GM12878 (cell line): ENCODE results near the gene PACS1. TPM values are rescaled to one million over a fixed set of nuclear protein-coding genes. Genes with fewer than 3 reads are reported as not detected.

Experiments
- ATAC-seq: fragments of 200-7000 bp; cut with Tn5 transposase; 3 replicates; pipeline ENCODE4 v1.9.1; 2020; ENCODE audit warnings: mild to moderate bottlenecking, moderate library complexity
- BruUV-seq: library from RNA; stranded (reverse); fragments of 400-500 nt; replicated peaks from 2 replicates; lab custom pipeline; 2021; lab: Mats Ljungman, UMichigan
- CTCF ChIA-PET: fragments of 300-600 bp; sonication (Branson Sonifier 250); formaldehyde crosslinking; extraction: SDS; loops from one replicate; lab custom pipeline; 2021; ENCODE audit warnings: inconsistent platforms; lab: Yijun Ruan, JAX
- POLR2A ChIA-PET: fragments of 350-600 bp; formaldehyde crosslinking; extraction: SDS; loops from one replicate; lab custom pipeline; 2021; ENCODE audit warnings: inconsistent platforms; lab: Charles Lee
- RAD21 ChIA-PET: fragments of 300-600 bp; sonication (Branson Sonifier 250); formaldehyde crosslinking; loops from one replicate; lab custom pipeline; 2023; ENCODE audit warnings: antibody characterized with exemption; ENCODE audit not compliant: unreplicated experiment; lab: Charles Lee
- SMC1A ChIA-PET: fragments of 300-600 bp; sonication (Branson Sonifier 250); formaldehyde crosslinking; loops from one replicate; lab custom pipeline; 2023; ENCODE audit not compliant: unreplicated experiment, uncharacterized antibody; lab: Charles Lee
- DNase-seq: peaks from one replicate; pipeline ENCODE4 v3.0.0-alpha.2; 2011; ENCODE audit warnings: low read depth, low spot score
- FAIRE-seq: peaks from 3 replicates; lab custom pipeline; 2011; peaks lifted over from hg19 to GRCh38; lab: Jason Lieb, UNC
- H2AFZ ChIP-seq: 2 replicates; pipeline ENCODE4 v1.6.0; 2011; ENCODE audit warnings: low read depth, low read length, control low read depth; ENCODE audit not compliant: control insufficient read depth
- H3K27ac ChIP-seq: 2 replicates; pipeline ENCODE4 v1.5.1; 2011; ENCODE audit warnings: control low read depth; ENCODE audit not compliant: control insufficient read depth, insufficient read depth
- H3K27me3 ChIP-seq, 2 experiments: replicated peaks in 1 of 2; 2 replicates each; pipeline versions ENCODE4 v1.6.0 to v1.6.1; 2011; ENCODE audit warnings: low read length in 1 of 2; ENCODE audit not compliant: control insufficient read depth in 2 of 2, insufficient read depth in 2 of 2
- H3K36me3 ChIP-seq, 2 experiments: 2 replicates each; pipeline ENCODE4 v1.5.1; 2011; ENCODE audit warnings: low read length in 1 of 2; ENCODE audit not compliant: control insufficient read depth in 2 of 2, insufficient read depth in 2 of 2
- H3K4me1 ChIP-seq: 2 replicates; pipeline ENCODE4 v1.6.1; 2011; ENCODE audit warnings: mild to moderate bottlenecking, low read length, moderate library complexity, mixed read lengths; ENCODE audit not compliant: control insufficient read depth, insufficient read depth
- H3K4me2 ChIP-seq: 2 replicates; pipeline ENCODE4 v1.6.0; 2011; ENCODE audit warnings: control low read depth; ENCODE audit not compliant: control insufficient read depth, insufficient read depth
- H3K4me3 ChIP-seq: fragments of 200-600 bp; sonication (generic); 2 replicates; pipeline ENCODE4 v1.5.1; 2016
- H3K79me2 ChIP-seq: 2 replicates; pipeline ENCODE4 v1.6.0; 2011; ENCODE audit warnings: low read length; ENCODE audit not compliant: control insufficient read depth, insufficient read depth
- H3K9ac ChIP-seq: 2 replicates; pipeline ENCODE4 v1.8.0; 2011; ENCODE audit warnings: low read length, control low read depth, mixed read lengths; ENCODE audit not compliant: control insufficient read depth, insufficient read depth
- H3K9me3 ChIP-seq: replicated peaks from 3 replicates; pipeline ENCODE4 v1.5.1; 2011; ENCODE audit warnings: mild to moderate bottlenecking, low read length; ENCODE audit not compliant: control insufficient read depth, insufficient read depth
- H4K20me1 ChIP-seq: 2 replicates; pipeline ENCODE4 v1.6.0; 2011; ENCODE audit not compliant: control insufficient read depth, insufficient read depth
- ATF7 ChIP-seq: fragments of 450-650 bp; IDR thresholded peaks from 2 replicates; pipeline ENCODE4 v1.6.1; 2016; ENCODE audit warnings: low read depth, mild to moderate bottlenecking
- CHD4 ChIP-seq: fragments of 200-600 bp; sonication (generic); IDR thresholded peaks from 2 replicates; pipeline ENCODE4 v1.6.1; 2016; ENCODE audit warnings: mild to moderate bottlenecking
- EED ChIP-seq: sonication (generic); IDR thresholded peaks from 2 replicates; pipeline ENCODE4 v1.6.1; 2016; ENCODE audit warnings: antibody characterized with exemption, low read depth
- EP300 ChIP-seq, 2 experiments: fragments of 150-350 bp in 1 of 2; IDR thresholded peaks; 2 replicates each; pipeline ENCODE4 v1.6.1; 2011 to 2012; ENCODE audit warnings: low read depth in 2 of 2, low read length in 2 of 2, borderline replicate concordance in 1 of 2, improper control_type of control experiment in 1 of 2, inconsistent platforms in 1 of 2; ENCODE audit not compliant: control insufficient read depth in 1 of 2
- IKZF2 ChIP-seq, 2 experiments: fragments of 450-650 bp; IDR thresholded peaks; 2 replicates each; pipeline ENCODE4 v1.6.1; 2017; ENCODE audit warnings: mild to moderate bottlenecking in 2 of 2, moderate library complexity in 2 of 2
- MTA2 ChIP-seq: fragments of 450-650 bp; IDR thresholded peaks from 2 replicates; pipeline ENCODE4 v1.6.1; 2016; ENCODE audit warnings: low read depth, mild to moderate bottlenecking, moderate library complexity
- MXI1 ChIP-seq: fragments of 150-350 bp; IDR thresholded peaks from 2 replicates; pipeline ENCODE4 v1.6.1; 2011; ENCODE audit warnings: low read depth, mild to moderate bottlenecking, inconsistent platforms, low read length, improper control_type of control experiment
- NRF1 ChIP-seq: conservative IDR thresholded peaks from 2 replicates; pipeline ENCODE4 v1.6.1; 2011; ENCODE audit warnings: mild to moderate bottlenecking, low read depth, low read length, improper control_type of control experiment
- SMARCA5 ChIP-seq: fragments of 450-650 bp; IDR thresholded peaks from 2 replicates; pipeline ENCODE4 v1.6.1; 2017; ENCODE audit warnings: mild to moderate bottlenecking
- TCF3 ChIP-seq: IDR thresholded peaks from 2 replicates; pipeline ENCODE4 v1.6.1; 2012; ENCODE audit warnings: low read depth, mild to moderate bottlenecking, low read length, borderline replicate concordance; ENCODE audit not compliant: insufficient read depth
- WRNIP1 ChIP-seq: IDR thresholded peaks from 2 replicates; pipeline ENCODE4 v1.6.1; 2011; ENCODE audit warnings: low read depth, low read length, improper control_type of control experiment, borderline replicate concordance
- ZNF24 ChIP-seq: fragments of 450-650 bp; IDR thresholded peaks from 2 replicates; pipeline ENCODE4 v1.6.1; 2017; ENCODE audit warnings: antibody characterized with exemption, mild to moderate bottlenecking
- WGBS: methylation state at CpG from one replicate; pipeline ENCODE4 v1.1.6; 2016; ENCODE audit warnings: low lambda C conversion rate; ENCODE audit not compliant: insufficient replicate concordance, insufficient coverage; ENCODE audit errors: missing lambda C conversion rate; 5-methylcytosine and 5-hydroxymethylcytosine counted together
- in situ Hi-C: fragments of 300-500 bp; cut with MboI; formaldehyde crosslinking; loops from 9 replicates; pipeline ENCODE4 v1.14.3; 2018; ENCODE audit warnings: mixed read lengths
- intact Hi-C: fragments of 100-400 bp; cut with micrococcal nuclease; formaldehyde crosslinking; loops from one replicate; pipeline ENCODE4 v1.14.2; 2022; ENCODE audit not compliant: unreplicated experiment
- polyA plus RNA-seq, 11 experiments: library from polyadenylated mRNA; depleted of rRNA in 4 of 11; unstranded in 6 of 11; stranded (reverse) in 5 of 11; fragments of >200 nt; fragmentation: Nextera tagmentation in 4 of 11; fragmentation: Illumina TruSeq in 1 of 11; extraction: Ambion mirVana in 4 of 11; extraction: Trizol in 1 of 11; gene quantifications; 1 replicate in 1 of 11; 2 replicates in 10 of 11; pipeline versions ENCODE4 v1.2.1 to v1.2.3, GENCODE V29; 2011 to 2016; ENCODE audit warnings: inconsistent platforms in 2 of 11, missing spikeins in 2 of 11, low read depth in 1 of 11
- total RNA-seq, 4 experiments: library from RNA; depleted of rRNA in 3 of 4; stranded (reverse); fragments of >200 nt in 3 of 4; fragmentation: Illumina TruSeq in 1 of 4; extraction: Trizol in 1 of 4; gene quantifications; 2 replicates each; pipeline versions ENCODE4 v1.2.1 to v1.2.3, GENCODE V29; 2013 to 2021
- TF ChIP-seq, protein P1 (sequence below): IDR thresholded peaks from 2 replicates; pipeline ENCODE4 v1.6.1; 2011; ENCODE audit warnings: borderline replicate concordance, low read depth, mild to moderate bottlenecking, moderate library complexity, low read length; ENCODE audit not compliant: insufficient read depth, poor library complexity, severe bottlenecking
- TF ChIP-seq, protein P2 (sequence below): fragments of 450-650 bp; IDR thresholded peaks from 2 replicates; pipeline ENCODE4 v1.6.1; 2017; ENCODE audit warnings: mild to moderate bottlenecking, low read depth, inconsistent platforms; ENCODE audit not compliant: poor library complexity, severe bottlenecking

PACS1 gene
- total and polyA plus RNA-seq, 10 of the 15 experiments (the other 5 are each of a cell fraction or from before 2014, with no cell fraction given) = 1.1 to 74.3 (median 17.9) TPM

DNA sequence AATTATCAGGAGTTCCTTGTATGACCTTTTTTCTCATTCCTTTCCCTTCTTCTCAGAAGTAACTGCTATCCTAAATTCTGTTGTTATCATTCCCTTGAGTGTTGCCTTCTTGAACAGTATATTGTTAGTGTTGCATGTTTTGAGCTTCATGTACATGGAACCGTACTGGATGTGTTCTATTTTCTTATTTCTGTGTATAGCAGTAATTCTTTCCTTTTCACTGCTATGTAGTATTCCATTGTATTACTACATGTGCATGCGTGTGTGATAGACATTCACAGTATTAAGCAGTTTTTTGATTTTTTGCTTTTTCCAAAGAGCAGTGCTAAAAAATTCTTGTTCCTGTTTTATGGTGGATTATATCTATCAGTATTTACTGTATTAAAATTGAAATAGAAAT, 108.1 kb downstream of the PACS1 start:
- intact Hi-C loops = no loop called here

DNA sequence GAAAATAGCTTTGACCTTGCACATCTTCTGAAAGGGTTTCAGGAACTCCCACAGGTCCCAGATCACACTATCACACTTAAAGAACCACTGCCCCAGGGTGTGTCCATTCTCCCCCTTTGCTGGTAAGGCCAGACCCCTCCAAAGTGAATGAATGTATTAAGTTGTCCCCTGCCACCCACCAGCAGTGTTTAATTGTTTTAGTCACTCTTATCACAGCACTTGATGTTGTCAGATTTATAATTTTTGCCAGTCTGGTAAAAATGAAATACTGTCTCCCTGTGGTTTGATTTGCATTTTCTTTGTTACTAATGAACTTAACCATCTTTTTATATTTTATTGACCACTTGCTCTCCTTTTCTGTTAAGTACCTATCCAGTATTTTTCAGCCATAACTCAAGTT, 108.8 kb downstream of the PACS1 start:
- H3K4me1 ChIP-seq = peaks cover 7% of the 10 kb centered on the region
- peaks cover 6% of the 10 kb centered on the region for H3K79me2 ChIP-seq
- in situ Hi-C loops = no loop called here
- intact Hi-C loops = no loop called here
- H3K4me3 ChIP-seq = no peak overlapping the region
- H3K27me3 ChIP-seq = no peaks in the 10 kb centered on the region
- ATAC-seq (peak; percentile 72), FAIRE-seq (no peak), DNase-seq (no peak)
- 0 out of 2 replicates have a peak overlapping the region, but pooled peaks have one; percentile 21 for H3K27ac ChIP-seq
- 0 out of 2 replicates have a peak overlapping the region, but pooled peaks have one; percentile 34 for H3K4me2 ChIP-seq
- ChIA-PET POLR2A (no interaction called here), SMC1A (interaction anchor here (0.5 to 2.0 kb wide), 9 partner anchors 8 to 64 kb away, joined by 3 to 9 read pairs (median 3); no protein-coding TSS in a partner anchor), RAD21 (interaction anchor here (1.0 to 2.3 kb wide), 6 partner anchors 15 to 111 kb away, joined by 3 to 8 read pairs (median 3); no protein-coding TSS in a partner anchor), CTCF (interaction anchor here (1.6 to 3.5 kb wide), 3 partner anchors 42 to 157 kb away, joined by 4 to 11 read pairs (median 5); no protein-coding TSS in a partner anchor)
- H3K36me3 ChIP-seq = no peaks in the 10 kb centered on the region; a peak in 1 of 4 replicates
- no peak overlapping the region for H3K9ac ChIP-seq
- H2AFZ ChIP-seq = no peak overlapping the region
- no TSS peak for BruUV-seq
- no peaks in the 10 kb centered on the region for H4K20me1 ChIP-seq
- no peaks in the 10 kb centered on the region; the same call in 2 of the 3 replicates for H3K9me3 ChIP-seq
- no peak for TF ChIP-seq CHD4
- no peak for TF ChIP-seq WRNIP1
- no peak for TF ChIP-seq EED
- TF ChIP-seq EP300 (IDR thresholded peaks at IDR 0.05; ENCODE audit: borderline replicate concordance in 1 of 2, control insufficient read depth in 1 of 2, low read depth in 2 of 2, low read length in 2 of 2) = no peak
- TF ChIP-seq, protein P1, sequence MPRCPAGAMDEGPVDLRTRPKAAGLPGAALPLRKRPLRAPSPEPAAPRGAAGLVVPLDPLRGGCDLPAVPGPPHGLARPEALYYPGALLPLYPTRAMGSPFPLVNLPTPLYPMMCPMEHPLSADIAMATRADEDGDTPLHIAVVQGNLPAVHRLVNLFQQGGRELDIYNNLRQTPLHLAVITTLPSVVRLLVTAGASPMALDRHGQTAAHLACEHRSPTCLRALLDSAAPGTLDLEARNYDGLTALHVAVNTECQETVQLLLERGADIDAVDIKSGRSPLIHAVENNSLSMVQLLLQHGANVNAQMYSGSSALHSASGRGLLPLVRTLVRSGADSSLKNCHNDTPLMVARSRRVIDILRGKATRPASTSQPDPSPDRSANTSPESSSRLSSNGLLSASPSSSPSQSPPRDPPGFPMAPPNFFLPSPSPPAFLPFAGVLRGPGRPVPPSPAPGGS = no peak
- TF ChIP-seq TCF3 = no peak
- TF ChIP-seq MTA2 = peak; percentile 52; the same call in 1 of the 2 replicates
- TF ChIP-seq ATF7 = no peak; the same call in 1 of the 2 replicates
- no peak for TF ChIP-seq MXI1
- TF ChIP-seq IKZF2 (IDR thresholded peaks at IDR 0.05) = no peak; a peak in 1 of 4 replicates
- TF ChIP-seq, protein P2, sequence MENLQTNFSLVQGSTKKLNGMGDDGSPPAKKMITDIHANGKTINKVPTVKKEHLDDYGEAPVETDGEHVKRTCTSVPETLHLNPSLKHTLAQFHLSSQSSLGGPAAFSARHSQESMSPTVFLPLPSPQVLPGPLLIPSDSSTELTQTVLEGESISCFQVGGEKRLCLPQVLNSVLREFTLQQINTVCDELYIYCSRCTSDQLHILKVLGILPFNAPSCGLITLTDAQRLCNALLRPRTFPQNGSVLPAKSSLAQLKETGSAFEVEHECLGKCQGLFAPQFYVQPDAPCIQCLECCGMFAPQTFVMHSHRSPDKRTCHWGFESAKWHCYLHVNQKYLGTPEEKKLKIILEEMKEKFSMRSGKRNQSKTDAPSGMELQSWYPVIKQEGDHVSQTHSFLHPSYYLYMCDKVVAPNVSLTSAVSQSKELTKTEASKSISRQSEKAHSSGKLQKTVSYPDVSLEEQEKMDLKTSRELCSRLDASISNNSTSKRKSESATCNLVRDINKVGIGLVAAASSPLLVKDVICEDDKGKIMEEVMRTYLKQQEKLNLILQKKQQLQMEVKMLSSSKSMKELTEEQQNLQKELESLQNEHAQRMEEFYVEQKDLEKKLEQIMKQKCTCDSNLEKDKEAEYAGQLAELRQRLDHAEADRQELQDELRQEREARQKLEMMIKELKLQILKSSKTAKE = peak; percentile 16

More for the DNA sequence above, 108.1 kb downstream of the PACS1 start:
- H3K4me2 ChIP-seq = no peak overlapping the region
- in situ Hi-C loops = no loop called here
- H2AFZ ChIP-seq = no peak overlapping the region
- H3K4me3 ChIP-seq = no peak overlapping the region
- H3K36me3 ChIP-seq = no peaks in the 10 kb centered on the region; a peak in 1 of 4 replicates
- no peaks in the 10 kb centered on the region for H4K20me1 ChIP-seq
- POLR2A ChIA-PET = interaction anchor here (0.5 to 0.6 kb wide), 2 partner anchors 75 to 122 kb away, joined by 3 to 4 read pairs; no protein-coding TSS in a partner anchor
- FAIRE-seq = no peak
- TF ChIP-seq ZNF24 (peak; percentile 60; the same call in 1 of the 2 replicates), SMARCA5 (peak; percentile 62), NRF1 (no peak)
- 100% methylated on average over 2 of the region's 2 CpGs for WGBS
- CTCF ChIA-PET = interaction anchor here (1.6 to 3.5 kb wide), 3 partner anchors 42 to 156 kb away, joined by 4 to 11 read pairs (median 5); no protein-coding TSS in a partner anchor
- RAD21 ChIA-PET = interaction anchor here (0.7 to 2.3 kb wide), 5 partner anchors 15 to 102 kb away, joined by 3 to 8 read pairs (median 3); no protein-coding TSS in a partner anchor
- peaks cover 3% of the 10 kb centered on the region for H3K79me2 ChIP-seq
- no peak overlapping the region for H3K27ac ChIP-seq
- ATAC-seq = no peak
- H3K9ac ChIP-seq = no peak overlapping the region
- no peak for DNase-seq
- H3K4me1 ChIP-seq = peaks cover 7% of the 10 kb centered on the region
- H3K27me3 ChIP-seq = no peaks in the 10 kb centered on the region
- no peaks in the 10 kb centered on the region; the same call in 2 of the 3 replicates for H3K9me3 ChIP-seq
- SMC1A ChIA-PET = interaction anchor here (0.7 to 2.0 kb wide), 8 partner anchors 9 to 97 kb away, joined by 3 to 9 read pairs (median 3); no protein-coding TSS in a partner anchor
- BruUV-seq = no TSS peak
